Mesenchymal stem cell (in vitro differentiated cells and primary cell): ENCODE results near the gene TCEAL9.

ENCODE experiments used
- DNase-seq: peaks from one replicate; pipeline ENCODE4 v3.0.0-alpha.2; 2013
- H2AFZ ChIP-seq: one replicate; pipeline ENCODE4 v1.6.1; 2013; ENCODE audit warnings: low read depth, mild to moderate bottlenecking, control low read depth, inconsistent platforms, low read length, moderate library complexity
- H2AK5ac ChIP-seq: 2 replicates; pipeline ENCODE4 v1.6.1; 2013; ENCODE audit warnings: low read length, moderate library complexity, mild to moderate bottlenecking, inconsistent platforms; ENCODE audit not compliant: severe bottlenecking
- H2BK120ac ChIP-seq: one replicate; pipeline ENCODE4 v1.6.1; 2013; ENCODE audit warnings: low read depth, mild to moderate bottlenecking, inconsistent platforms, low read length, moderate library complexity
- H2BK12ac ChIP-seq, 2 experiments: one replicate each; pipeline ENCODE4 v1.6.1; 2013; ENCODE audit warnings: inconsistent platforms in 2 of 2, low read length in 2 of 2, mild to moderate bottlenecking in 2 of 2, moderate library complexity in 2 of 2, control low read depth in 1 of 2
- H2BK15ac ChIP-seq: one replicate; pipeline ENCODE4 v1.6.1; 2013; ENCODE audit warnings: mild to moderate bottlenecking, low read depth, inconsistent platforms; ENCODE audit not compliant: poor library complexity, severe bottlenecking
- H2BK5ac ChIP-seq: 2 replicates; pipeline ENCODE4 v1.6.1; 2013; ENCODE audit warnings: low read depth, mild to moderate bottlenecking, low read length, control low read depth, inconsistent platforms; ENCODE audit not compliant: poor library complexity, severe bottlenecking
- H3K14ac ChIP-seq, 2 experiments: one replicate each; pipeline ENCODE4 v1.6.1; 2013; ENCODE audit warnings: inconsistent platforms in 2 of 2, low read length in 2 of 2, control low read depth in 1 of 2, mild to moderate bottlenecking in 1 of 2, moderate library complexity in 1 of 2
- H3K18ac ChIP-seq, 2 experiments: one replicate each; pipeline ENCODE4 v1.6.1; 2013; ENCODE audit warnings: inconsistent platforms in 2 of 2, low read length in 2 of 2, control low read depth in 1 of 2, low read depth in 1 of 2, mild to moderate bottlenecking in 1 of 2
- H3K23ac ChIP-seq, 2 experiments: one replicate each; pipeline ENCODE4 v1.6.1; 2013; ENCODE audit warnings: inconsistent platforms in 2 of 2, low read length in 2 of 2, mild to moderate bottlenecking in 2 of 2, moderate library complexity in 2 of 2, control low read depth in 1 of 2
- H3K27ac ChIP-seq: 2 replicates; pipeline ENCODE4 v1.5.1; 2013; ENCODE audit warnings: mild to moderate bottlenecking, moderate library complexity, low read length, control low read depth, inconsistent platforms; ENCODE audit not compliant: poor library complexity, severe bottlenecking
- H3K27me3 ChIP-seq, 2 experiments: 2 replicates each; pipeline versions ENCODE4 v1.6.1 to v1.7.0; 2013; ENCODE audit warnings: low read length in 2 of 2, mild to moderate bottlenecking in 2 of 2, moderate library complexity in 2 of 2, control low read depth in 1 of 2, inconsistent platforms in 1 of 2; ENCODE audit not compliant: control insufficient read depth in 1 of 2, insufficient read depth in 1 of 2
- H3K36me3 ChIP-seq, 2 experiments: 2 replicates each; pipeline versions ENCODE4 v1.6.1 to v1.7.0; 2013; ENCODE audit warnings: low read length in 2 of 2, control low read depth in 1 of 2, inconsistent platforms in 1 of 2, low read depth in 1 of 2, mild to moderate bottlenecking in 1 of 2; ENCODE audit not compliant: insufficient read depth in 2 of 2, control insufficient read depth in 1 of 2
- H3K4ac ChIP-seq, 2 experiments: one replicate each; pipeline ENCODE4 v1.6.1; 2013; ENCODE audit warnings: inconsistent platforms in 2 of 2, low read length in 2 of 2, mild to moderate bottlenecking in 2 of 2, moderate library complexity in 2 of 2, control low read depth in 1 of 2, low read depth in 1 of 2
- H3K4me1 ChIP-seq: 2 replicates; pipeline ENCODE4 v1.6.1; 2013; ENCODE audit warnings: low read depth, low read length, control low read depth; ENCODE audit not compliant: control insufficient read depth, insufficient read depth
- H3K4me2 ChIP-seq: 2 replicates; pipeline ENCODE4 v1.6.1; 2013; ENCODE audit warnings: low read length, mild to moderate bottlenecking, inconsistent platforms; ENCODE audit not compliant: poor library complexity, severe bottlenecking
- H3K4me3 ChIP-seq, 2 experiments: 2 replicates each; pipeline versions ENCODE4 v1.5.1 to v1.7.0; 2013; ENCODE audit warnings: low read length in 2 of 2, mild to moderate bottlenecking in 2 of 2, control low read depth in 1 of 2, low read depth in 1 of 2; ENCODE audit not compliant: insufficient read depth in 1 of 2
- H3K79me1 ChIP-seq: replicated peaks from 2 replicates; pipeline ENCODE4 v1.6.1; 2013; ENCODE audit warnings: mild to moderate bottlenecking, control low read depth, low read length, inconsistent platforms; ENCODE audit not compliant: poor library complexity, severe bottlenecking
- H3K9ac ChIP-seq: 2 replicates; pipeline ENCODE4 v1.7.0; 2013; ENCODE audit warnings: mild to moderate bottlenecking, low read length, moderate library complexity
- H3K9me3 ChIP-seq: 2 replicates; pipeline ENCODE4 v1.7.0; 2013; ENCODE audit warnings: mild to moderate bottlenecking, low read length; ENCODE audit not compliant: control insufficient read depth
- H4K8ac ChIP-seq: one replicate; pipeline ENCODE4 v1.6.1; 2013; ENCODE audit warnings: inconsistent platforms, mild to moderate bottlenecking, low read length, moderate library complexity
- H4K91ac ChIP-seq: one replicate; pipeline ENCODE4 v1.6.1; 2013; ENCODE audit warnings: mild to moderate bottlenecking, low read length, inconsistent platforms
- WGBS: methylation state at CpG from one replicate; pipeline ENCODE4 v1.1.7; 2013; ENCODE audit warnings: mixed read lengths; 5-methylcytosine and 5-hydroxymethylcytosine counted together

TCEAL9 gene

GRCh38 chrX:103396660-103397059 is 40.4 kb downstream of the TCEAL9 start:
- Histone ChIP-seq H3K9ac (no peak overlapping the region), H3K23ac (no peak overlapping the region), H3K4ac (no peak overlapping the region), H2AFZ (no peak overlapping the region), H3K4me1 (peaks cover 4% of the 10 kb centered on the region), H2BK12ac (peak overlapping the region in 1 of 2 experiments; percentile 39), H3K27ac (peak overlapping the region; percentile 28), H2BK120ac (no peak overlapping the region), H2BK15ac (no peak overlapping the region), H2AK5ac (no peak overlapping the region), H3K36me3 (no peaks in the 10 kb centered on the region), H3K27me3 (peaks cover 0 to 10% of the 10 kb centered on the region in 2 experiments), H3K14ac (no peak overlapping the region), H4K91ac (no peak overlapping the region), H3K9me3 (no peaks in the 10 kb centered on the region), H3K18ac (peak overlapping the region in 1 of 2 experiments; percentile 8), H4K8ac (no peak overlapping the region), H3K79me1 (no peaks in the 10 kb centered on the region), H3K4me3 (no peak overlapping the region), H2BK5ac (no peak overlapping the region), H3K4me2 (no peak overlapping the region)
- DNase-seq, result no peak
- WGBS, result 78% methylated on average over 2 of the region's 2 CpGs

DNA sequence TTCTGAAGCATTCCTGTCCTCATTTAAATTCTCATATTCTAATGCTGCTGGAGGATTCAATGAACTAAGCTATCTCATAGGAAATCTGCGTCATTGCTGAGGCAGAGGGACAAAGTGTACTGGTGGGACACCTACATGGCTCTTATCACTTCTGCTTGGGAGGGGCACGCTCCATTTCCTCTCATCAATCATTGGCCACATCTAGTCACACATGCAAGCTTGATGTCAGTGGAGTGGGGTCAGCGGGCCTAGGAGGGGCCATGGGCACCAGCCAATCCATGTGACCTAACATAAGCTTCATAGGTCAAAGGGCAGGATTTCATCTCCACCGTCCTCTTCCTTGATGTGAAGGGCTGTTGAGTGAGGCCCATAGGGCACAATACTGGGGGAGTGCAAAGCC is 41.4 kb downstream of the TCEAL9 start:
- Histone ChIP-seq H2BK5ac (no peak overlapping the region), H3K4ac (peak overlapping the region in 1 of 2 experiments; percentile 64), H3K23ac (no peak overlapping the region), H3K27me3 (peaks cover 0 to 14% of the 10 kb centered on the region in 2 experiments), H3K9me3 (no peaks in the 10 kb centered on the region), H3K4me2 (no peak overlapping the region), H2BK120ac (peak overlapping the region; percentile 89), H2BK15ac (no peak overlapping the region), H4K8ac (no peak overlapping the region), H3K79me1 (no peaks in the 10 kb centered on the region), H3K14ac (no peak overlapping the region), H2AK5ac (peak overlapping the region; percentile 13), H3K36me3 (no peaks in the 10 kb centered on the region), H3K4me1 (peaks cover 4% of the 10 kb centered on the region), H3K27ac (no peak overlapping the region), H4K91ac (peak overlapping the region; percentile 36), H2BK12ac (peak overlapping the region; percentile 3 to 84), H3K4me3 (no peak overlapping the region), H3K18ac (peak overlapping the region in 1 of 2 experiments; percentile 75), H2AFZ (no peak overlapping the region), H3K9ac (peak overlapping the region; percentile 40)
- WGBS, result 68% methylated on average over 4 of the region's 4 CpGs
- DNase-seq, result no peak

DNA sequence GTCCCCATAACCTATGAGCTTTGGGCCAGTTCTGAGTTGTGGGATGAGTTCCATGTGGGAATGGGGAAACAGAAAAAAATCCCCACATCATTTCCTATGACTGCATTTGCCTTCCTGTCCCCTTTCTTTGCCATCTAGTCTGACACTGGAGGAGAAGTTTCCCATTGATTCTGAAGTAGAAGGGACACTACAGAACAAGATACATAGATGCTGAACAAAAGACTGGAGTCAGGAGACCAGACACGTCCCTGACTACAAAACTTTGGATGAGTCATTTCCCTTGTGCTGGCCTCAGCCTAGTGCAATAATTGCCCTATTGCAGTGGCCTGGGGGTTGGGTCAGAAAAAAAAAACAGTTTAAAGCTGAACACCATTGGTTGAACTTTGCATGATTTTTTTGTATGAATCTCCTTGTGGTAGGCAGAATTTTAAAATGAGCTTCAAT is 42.1 kb downstream of the TCEAL9 start:
- DNase-seq, result peak; percentile 86
- no peaks in the 10 kb centered on the region for H3K36me3 ChIP-seq
- peaks cover 0 to 14% of the 10 kb centered on the region in 2 experiments for H3K27me3 ChIP-seq
- no peak overlapping the region for H2AK5ac ChIP-seq
- H4K91ac ChIP-seq, result no peak overlapping the region
- H3K4me3 ChIP-seq, result no peak overlapping the region
- no peak overlapping the region for H2AFZ ChIP-seq
- no peak overlapping the region for H3K4me2 ChIP-seq
- H2BK12ac ChIP-seq, result peak overlapping the region; percentile 31 to 84
- H3K23ac ChIP-seq, result no peak overlapping the region
- H3K79me1 ChIP-seq, result no peaks in the 10 kb centered on the region
- H2BK5ac ChIP-seq, result no peak overlapping the region
- H3K4me1 ChIP-seq, result peaks cover 4% of the 10 kb centered on the region
- no peak overlapping the region for H2BK15ac ChIP-seq
- peak overlapping the region; percentile 40 for H3K9ac ChIP-seq
- no peaks in the 10 kb centered on the region for H3K9me3 ChIP-seq
- H2BK120ac ChIP-seq, result peak overlapping the region; percentile 89
- WGBS, result 0% methylated on average over 1 of the region's 1 CpG
- H4K8ac ChIP-seq, result no peak overlapping the region
- peak overlapping the region; percentile 28 for H3K27ac ChIP-seq
- H3K14ac ChIP-seq, result no peak overlapping the region
- H3K4ac ChIP-seq, result peak overlapping the region; percentile 44 to 64
- H3K18ac ChIP-seq, result no peak overlapping the region

GRCh38 chrX:103399744-103400143 is 43.4 kb downstream of the TCEAL9 start:
- no CpG with 5 or more reads among the region's 1 CpG for WGBS
- Histone ChIP-seq H3K4ac (no peak overlapping the region), H4K91ac (no peak overlapping the region), H2BK120ac (no peak overlapping the region), H3K9me3 (no peaks in the 10 kb centered on the region), H3K36me3 (no peaks in the 10 kb centered on the region), H3K18ac (no peak overlapping the region), H2BK12ac (no peak overlapping the region), H2BK5ac (no peak overlapping the region), H3K4me2 (no peak overlapping the region), H3K27me3 (peaks cover 0 to 14% of the 10 kb centered on the region in 2 experiments), H3K9ac (no peak overlapping the region), H2AK5ac (no peak overlapping the region), H2BK15ac (no peak overlapping the region), H2AFZ (no peak overlapping the region), H3K14ac (no peak overlapping the region), H3K27ac (no peak overlapping the region), H3K4me1 (peaks cover 4% of the 10 kb centered on the region), H3K23ac (no peak overlapping the region), H3K4me3 (no peak overlapping the region), H4K8ac (no peak overlapping the region), H3K79me1 (no peaks in the 10 kb centered on the region)
- no peak for DNase-seq
